Astrocyte (in vitro differentiated cells and primary cell): ENCODE measurements around the gene CMTM4.

Source experiments
- EZH2 ChIP-seq: IDR thresholded peaks from 2 replicates; pipeline ENCODE4 v1.6.1; 2012; ENCODE audit warnings: mild to moderate bottlenecking, low read length, inconsistent platforms; ENCODE audit not compliant: insufficient read depth
- TF ChIP-seq, protein P1 (sequence below): IDR thresholded peaks from 2 replicates; pipeline ENCODE4 v1.5.1; 2011; ENCODE audit warnings: low read depth, mild to moderate bottlenecking, inconsistent platforms, low read length, moderate library complexity; ENCODE audit not compliant: insufficient read depth

DNA sequence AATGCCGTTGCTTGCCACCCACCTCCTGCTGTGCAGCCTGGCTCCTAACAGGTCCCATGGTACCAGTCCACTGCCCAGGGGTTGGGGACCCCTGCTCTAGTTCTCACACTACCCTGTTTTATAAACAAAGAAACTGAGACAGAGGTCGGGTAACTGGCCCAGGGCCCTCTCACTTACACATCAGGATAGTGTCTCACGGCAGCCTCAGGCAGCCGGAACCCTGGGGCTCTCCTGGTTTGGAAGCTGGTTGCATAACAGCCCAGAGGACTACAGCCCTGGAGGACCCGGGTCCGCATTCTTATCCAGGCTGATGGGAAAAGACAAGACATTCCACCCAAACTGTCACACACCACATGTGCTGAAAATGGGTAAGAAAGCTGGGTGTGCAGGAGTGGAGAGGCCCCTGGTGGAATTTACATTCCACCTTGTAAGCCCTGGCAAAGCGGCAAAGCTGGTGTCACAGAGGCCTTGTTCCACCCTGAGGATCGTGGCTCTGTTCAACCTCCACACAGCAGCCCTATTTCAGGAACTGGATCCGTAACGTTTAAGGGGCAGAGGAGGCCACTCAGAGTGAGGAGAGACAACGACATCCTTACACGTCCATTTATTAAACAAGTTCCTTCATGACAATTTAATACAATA is 82.3 kb downstream of the CMTM4 start:
- TF ChIP-seq, protein P1, sequence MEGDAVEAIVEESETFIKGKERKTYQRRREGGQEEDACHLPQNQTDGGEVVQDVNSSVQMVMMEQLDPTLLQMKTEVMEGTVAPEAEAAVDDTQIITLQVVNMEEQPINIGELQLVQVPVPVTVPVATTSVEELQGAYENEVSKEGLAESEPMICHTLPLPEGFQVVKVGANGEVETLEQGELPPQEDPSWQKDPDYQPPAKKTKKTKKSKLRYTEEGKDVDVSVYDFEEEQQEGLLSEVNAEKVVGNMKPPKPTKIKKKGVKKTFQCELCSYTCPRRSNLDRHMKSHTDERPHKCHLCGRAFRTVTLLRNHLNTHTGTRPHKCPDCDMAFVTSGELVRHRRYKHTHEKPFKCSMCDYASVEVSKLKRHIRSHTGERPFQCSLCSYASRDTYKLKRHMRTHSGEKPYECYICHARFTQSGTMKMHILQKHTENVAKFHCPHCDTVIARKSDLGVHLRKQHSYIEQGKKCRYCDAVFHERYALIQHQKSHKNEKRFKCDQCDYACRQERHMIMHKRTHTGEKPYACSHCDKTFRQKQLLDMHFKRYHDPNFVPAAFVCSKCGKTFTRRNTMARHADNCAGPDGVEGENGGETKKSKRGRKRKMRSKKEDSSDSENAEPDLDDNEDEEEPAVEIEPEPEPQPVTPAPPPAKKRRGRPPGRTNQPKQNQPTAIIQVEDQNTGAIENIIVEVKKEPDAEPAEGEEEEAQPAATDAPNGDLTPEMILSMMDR: no peak
- no peak for TF ChIP-seq EZH2
